Vagina (tissue), 2 donors: ENCODE measurements around the gene SCAI.

Experiments used
- CTCF ChIP-seq, 3 experiments: fragments of 450-650 bp in 2 of 3; fragments of 200-600 bp in 1 of 3; sonication (generic) in 1 of 3; IDR thresholded peaks; one replicate each; pipeline ENCODE4 v1.5.1; 2017 to 2019; ENCODE audit warnings: antibody characterized with exemption in 3 of 3, mild to moderate bottlenecking in 2 of 3, moderate library complexity in 2 of 3
- POLR2AphosphoS5 ChIP-seq, 2 donors: sonication (generic); formaldehyde crosslinking; IDR thresholded peaks; one replicate each; pipeline ENCODE4 v1.9.0; 2017; ENCODE audit warnings: antibody characterized with exemption in 2 of 2, mild to moderate bottlenecking in 2 of 2, low read depth in 1 of 2; ENCODE audit not compliant: insufficient read depth in 1 of 2

GRCh38 chr9:125131778-125132177 lies 11.6 kb downstream of the SCAI start:
- TF ChIP-seq CTCF (IDR thresholded peaks at IDR 0.05) = no peak
- TF ChIP-seq POLR2AphosphoS5 (IDR thresholded peaks at IDR 0.05; ENCODE audit: insufficient read depth in 1 of 2, low read depth in 1 of 2) = no peak
